GM19035 (cell line): ENCODE measurements around the gene FLOT2.
"Not testable (repeated sequence)": the region's sequence is repeated elsewhere in the genome, so short reads cannot be mapped to it uniquely, and the experiment has no call there.

ENCODE experiments used
- ATAC-seq: cut with Tn5 transposase; IDR thresholded peaks from one replicate; pipeline ENCODE4 v1.9.1; 2021; ENCODE audit not compliant: unreplicated experiment

FLOT2 gene

DNA sequence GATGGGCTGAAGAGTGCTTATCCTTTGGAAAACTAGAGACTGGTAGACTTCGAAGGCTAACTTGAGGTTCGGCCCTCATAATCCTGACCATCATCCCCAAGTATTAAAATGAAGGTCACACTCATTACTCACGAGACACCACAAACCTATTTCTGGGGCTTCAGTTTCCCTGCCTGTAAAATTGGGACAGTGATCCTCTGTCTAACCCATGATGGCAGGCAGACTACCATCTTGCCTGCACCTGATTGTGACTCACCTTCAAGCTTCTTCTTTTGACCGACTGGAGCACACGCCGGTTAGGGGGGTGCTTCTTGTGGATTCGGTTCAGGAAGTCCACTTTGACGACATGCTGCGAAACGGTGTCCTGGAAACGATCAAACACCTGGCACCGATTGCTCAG is 19.5 kb upstream of the FLOT2 start:
- ATAC-seq = no peak

DNA sequence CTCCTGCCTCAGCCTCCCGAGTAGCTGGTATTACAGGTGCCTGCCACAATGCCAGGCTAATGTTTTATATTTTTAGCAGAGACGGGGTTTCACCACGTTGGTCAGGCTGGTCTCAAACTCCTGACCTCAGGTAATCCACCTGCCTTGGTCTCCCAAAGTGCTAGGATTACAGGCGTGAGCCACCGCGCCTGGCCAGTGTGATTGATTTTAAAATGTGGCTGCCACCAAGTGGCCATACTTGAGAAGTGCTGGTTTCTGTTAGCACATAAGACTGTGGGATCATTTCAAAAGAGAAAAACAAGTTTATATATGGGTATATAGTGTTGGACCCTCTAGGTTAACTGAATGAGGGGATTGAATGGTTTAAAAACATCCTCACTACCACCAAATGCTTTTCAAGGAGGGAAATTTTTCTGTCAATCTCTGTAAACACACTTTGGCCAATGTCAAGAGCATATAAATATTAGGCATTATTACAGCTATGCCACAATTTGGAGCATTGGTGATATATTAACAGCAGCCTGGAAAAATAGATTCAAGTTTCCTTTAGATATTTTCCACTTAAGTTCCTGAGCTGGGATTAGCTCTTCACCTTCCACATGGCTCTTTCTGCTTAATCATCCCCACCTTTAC is 18.9 kb upstream of the FLOT2 start:
- no peak for ATAC-seq

DNA sequence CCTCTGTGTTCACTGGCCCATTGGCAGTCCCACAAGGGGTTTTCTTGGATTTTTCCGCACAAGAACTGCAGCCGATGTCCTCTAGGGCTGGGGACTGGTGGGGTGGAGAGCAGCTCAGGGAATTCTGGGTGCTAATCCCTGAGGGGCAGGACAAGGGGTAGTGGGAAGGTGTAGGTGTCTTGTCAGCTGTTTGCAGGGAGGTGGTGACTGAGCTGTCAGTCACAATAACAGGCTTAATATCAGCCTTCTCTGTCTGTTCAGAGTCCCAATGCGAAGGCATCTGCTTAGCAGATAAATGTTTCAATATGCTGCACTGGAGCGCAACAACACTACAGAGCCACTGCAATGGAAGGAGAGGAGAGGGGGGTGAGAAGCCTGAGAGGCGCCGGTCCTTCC is 15.4 kb upstream of the FLOT2 start:
- no peak for ATAC-seq

DNA sequence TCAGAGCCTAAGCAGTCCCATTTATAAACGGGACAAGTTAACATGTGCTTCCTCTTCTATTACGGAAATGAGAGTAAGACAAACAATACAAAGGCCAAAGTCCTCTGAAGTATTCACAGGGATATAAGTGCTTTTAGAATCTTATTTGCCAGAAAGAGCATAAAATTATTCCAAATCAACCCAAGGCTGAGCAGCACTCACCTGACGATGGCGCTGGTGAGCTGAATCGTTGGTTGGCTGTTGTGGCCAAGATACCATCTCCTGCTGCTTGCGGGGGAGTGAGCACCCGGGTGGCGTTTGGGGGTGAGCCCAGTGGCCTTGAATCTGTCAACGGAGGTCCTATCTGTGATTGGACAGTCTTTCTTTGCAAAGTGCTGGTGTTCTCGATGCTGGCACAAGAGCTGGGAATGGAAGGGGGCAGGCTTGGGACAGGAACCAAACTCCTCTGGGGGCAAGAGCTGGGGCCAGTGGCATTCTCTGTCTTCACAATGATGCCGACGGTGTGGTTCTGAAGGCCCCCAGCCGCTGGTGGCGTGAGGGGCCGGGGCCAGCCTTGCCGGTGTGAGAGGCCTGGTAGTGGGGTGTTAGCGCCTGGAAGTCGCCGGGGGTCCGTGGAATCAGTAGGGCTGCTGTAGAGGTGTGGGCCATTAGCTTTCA is 14.9 kb upstream of the FLOT2 start:
- no peak for ATAC-seq

DNA sequence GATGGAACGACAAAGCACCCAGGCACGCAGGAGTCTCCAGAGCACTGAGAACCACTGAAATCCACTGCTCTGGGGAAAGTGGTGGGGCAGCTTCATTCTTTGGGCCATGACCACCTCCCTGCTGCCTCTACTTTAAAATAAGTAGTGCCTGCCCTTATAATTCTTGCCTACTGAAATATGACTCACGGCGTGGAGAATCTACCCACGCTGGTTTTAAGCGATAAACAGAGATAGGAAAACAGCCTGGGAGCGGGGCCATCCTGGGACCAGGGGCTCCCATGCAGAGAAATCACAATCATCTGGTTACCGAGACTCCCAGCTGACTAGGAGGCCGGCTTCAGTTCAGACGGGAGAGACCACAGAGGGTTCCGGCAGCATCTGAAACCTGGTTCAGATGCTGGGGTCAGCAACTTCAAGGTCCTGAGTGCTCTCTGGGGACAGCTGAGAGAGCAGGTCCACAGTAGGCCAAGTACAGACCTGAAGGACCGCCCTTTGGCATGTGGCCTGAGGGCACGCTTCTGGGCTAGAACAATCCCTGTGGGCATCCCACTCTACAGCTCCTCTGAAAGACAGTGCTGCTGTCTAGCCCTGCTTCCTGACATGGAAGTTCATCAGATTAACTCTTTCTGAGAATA is 14.0 kb upstream of the FLOT2 start:
- ATAC-seq = no peak

DNA sequence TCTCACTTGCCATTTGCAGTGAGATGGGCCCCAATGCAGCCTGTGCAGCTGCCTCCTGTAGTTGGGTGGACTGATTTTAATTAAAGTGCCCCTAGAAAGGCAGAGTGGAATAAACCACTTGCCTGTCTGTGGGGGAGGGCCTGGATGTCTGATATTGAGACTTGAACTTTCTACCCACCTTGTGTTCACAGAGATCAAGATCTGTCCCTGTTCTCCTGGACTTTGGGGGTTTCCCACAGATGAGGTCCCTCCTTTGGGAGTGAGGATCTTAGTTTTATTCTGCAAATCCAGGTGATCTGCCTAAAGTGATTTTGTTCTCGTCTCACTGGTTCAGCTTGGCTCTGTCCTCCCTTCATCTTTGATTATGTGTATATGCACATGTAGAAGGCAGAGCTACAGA is 13.0 kb upstream of the FLOT2 start:
- ATAC-seq = no peak

DNA sequence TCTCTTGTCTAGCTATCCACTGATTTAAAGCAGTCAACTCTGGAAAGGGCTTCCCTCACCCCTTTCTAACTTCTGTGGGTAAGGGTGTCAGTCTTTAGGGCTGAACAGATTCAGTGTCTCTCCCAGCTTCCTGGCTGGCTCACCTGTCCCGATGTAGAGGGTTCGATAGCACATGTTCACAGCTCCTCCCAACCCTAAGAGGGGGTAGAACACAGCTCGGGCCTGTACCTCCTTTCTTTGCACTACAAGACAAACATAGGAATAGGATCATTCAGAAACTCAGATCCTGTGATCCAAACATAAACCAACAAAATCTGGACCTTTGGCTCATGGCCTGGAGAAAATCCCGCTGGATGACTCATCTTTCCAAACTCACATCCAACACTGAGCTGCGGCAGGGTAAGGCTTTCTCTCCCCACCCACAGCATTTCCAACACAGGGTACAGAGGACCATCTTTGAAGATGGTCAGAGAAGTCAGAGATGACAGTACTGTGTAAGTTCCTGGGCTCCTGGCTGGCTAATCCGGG is 11.2 kb upstream of the FLOT2 start:
- no peak for ATAC-seq

DNA sequence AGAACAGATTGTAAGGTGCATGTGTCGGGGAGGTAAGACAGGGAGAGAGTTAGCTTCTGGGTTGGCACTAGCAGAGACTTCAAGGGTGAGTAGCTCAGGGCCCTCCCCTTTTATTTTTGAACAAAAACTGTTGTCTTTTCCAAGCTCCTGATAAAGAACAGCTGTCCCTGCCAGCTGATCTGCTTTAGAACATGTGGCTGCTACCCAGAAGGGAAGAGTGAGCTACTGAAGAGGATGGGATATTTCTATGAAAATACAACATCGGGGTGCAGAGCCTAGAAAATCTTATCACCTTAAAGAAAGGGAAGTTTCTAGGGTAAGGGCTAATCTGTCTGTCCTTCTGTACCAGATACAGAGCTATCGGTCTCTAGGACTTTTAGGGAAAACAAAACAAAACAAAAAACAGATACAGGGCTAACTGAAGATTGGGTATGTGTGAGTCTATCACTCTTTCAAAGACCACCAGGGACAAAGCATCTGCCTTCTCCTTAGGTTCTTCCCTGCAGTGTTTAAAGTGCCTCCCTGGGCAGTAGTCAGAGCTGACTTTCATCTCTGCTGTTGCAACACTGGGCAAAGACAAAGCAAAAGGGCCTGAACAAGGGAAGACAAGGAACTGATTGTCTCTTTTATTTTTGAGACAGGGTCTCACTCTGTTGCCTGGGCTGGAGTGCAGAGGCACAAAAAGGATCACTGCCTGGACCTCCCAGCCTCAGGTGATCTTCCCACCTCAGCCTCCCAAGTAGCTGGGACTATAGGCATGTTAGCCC is 10.4 kb upstream of the FLOT2 start:
- no peak for ATAC-seq

DNA sequence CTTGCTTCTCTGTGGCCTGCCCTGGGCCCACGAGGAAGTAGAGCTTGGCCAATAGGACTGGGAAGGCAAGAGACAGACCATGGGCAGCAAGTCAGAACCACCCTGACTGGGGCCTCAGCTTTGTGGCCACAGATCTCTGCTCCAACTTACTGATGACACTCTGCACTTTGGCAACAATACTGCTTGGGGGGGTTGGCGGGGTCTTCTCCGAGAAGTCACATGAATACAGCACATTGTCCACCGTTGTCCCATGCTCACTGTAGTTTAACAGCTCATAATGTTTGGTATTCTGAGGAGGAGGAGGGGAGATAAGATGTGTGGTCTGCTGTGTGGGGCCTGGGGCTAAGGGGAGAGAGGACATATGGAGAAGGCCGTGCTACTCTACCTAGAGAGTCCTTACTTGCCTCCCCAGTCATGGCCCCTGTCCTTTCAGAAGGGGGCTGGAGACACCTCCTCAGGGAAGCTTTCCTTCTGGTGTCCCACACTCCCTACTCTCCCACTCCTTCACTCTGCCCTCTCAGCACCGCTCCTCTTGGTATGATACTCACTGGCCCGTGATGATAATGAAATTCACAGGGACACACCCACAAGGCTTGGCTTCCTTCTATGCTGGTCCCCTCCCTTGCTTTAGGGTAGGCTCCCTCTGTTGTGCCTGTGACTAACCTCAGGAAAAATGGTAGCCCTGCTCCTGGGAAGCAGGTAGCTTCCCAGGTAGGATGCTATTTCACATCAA is 9.3 kb upstream of the FLOT2 start:
- no peak for ATAC-seq

DNA sequence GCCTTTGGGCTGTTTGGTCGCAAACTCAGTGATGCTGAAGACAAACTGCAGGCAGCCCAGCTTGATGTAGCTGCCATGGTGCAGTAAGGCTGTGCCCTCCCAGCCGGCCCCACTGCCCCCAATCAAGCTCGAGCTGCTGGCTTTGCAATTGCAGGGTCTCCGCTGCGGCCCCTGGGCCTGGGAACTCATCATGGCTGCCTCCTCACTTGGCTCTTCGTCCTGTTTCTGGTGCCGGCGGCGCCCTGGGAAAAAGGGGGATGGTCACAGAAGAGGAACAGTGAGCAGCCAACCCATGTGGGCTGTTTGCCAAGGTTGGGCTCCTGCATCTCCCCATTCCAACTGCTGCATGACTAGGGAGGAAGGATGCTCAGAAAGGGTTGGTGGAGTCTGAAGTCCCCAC is 8.7 kb upstream of the FLOT2 start:
- no peak for ATAC-seq

DNA sequence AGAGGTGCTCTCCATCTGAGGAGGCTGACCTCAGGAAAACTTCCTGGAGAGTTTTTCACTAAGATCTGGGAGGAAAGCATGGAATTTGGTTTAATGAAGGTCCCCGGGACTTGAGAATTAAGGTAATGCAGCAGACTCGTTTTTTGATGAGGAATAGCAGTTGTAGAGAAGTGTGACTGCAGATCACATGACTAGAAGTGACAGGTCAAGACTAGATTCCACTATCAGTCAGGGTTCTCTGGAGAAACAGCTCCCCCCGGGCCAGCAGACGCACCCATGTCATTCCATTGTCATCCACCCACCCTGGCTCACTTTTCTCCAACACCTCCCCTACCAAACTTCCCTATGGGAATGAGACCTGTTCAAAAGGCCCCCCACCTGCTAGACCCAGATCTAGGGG is 7.3 kb upstream of the FLOT2 start:
- no peak for ATAC-seq

DNA sequence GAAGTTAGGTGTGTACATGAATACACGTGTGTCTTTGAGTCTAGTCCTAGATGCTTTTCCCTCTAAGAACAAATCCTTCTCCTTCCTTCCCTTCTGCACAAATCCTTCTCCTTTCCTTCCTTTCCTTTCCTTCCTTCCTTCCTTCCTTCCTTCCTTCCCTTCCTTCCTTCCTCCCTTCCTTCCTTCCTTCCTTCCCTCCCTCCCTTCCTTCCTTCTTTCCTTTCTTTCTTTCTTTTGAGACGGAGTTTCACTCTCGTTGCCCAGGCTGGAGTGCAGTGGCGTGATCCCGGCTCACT is 6.0 kb upstream of the FLOT2 start:
- not testable (repeated sequence) for ATAC-seq

DNA sequence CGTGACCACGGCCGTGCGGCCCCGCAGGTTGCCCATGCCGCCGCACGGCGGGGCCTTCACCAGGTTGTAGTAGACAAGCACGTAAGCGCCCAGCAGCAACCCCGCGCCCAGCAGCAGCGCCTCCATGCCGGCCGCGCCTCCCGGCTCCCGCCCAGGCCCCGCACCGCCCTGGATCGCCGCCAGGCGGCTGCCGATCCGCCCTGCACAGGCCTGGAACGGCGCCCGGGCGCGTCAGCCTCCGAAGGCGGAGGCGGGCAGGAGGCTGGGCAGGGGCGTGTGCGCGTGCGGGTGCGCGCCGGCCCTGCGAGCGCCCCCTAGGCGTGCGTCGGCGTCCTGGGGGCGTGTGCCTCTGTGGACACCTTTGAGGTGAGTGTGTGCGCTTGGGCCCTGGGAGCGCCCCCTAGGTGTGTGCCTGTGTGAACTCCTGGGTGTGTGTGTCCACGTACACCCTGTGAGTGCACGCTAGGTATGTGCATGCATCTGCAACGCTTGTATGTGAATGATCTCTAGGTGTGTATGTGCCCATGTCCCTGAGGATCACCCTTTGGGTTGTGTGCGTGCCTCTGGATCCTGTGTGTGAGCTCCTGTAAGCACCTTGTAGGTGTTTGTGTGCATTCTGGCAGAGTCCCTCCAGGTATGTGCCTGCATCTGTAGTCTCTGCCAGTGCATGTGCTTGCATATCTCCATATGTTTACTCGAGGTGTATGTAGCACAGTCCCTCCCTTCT is 5.4 kb upstream of the FLOT2 start, which contains the start of gene DHRS13:
TSS of gene DHRS13 (minus strand) at position 261 of the 727 bp plus-strand sequence. CDS start at position 126, 135 bp downstream.
- ATAC-seq = peak; percentile 83

DNA sequence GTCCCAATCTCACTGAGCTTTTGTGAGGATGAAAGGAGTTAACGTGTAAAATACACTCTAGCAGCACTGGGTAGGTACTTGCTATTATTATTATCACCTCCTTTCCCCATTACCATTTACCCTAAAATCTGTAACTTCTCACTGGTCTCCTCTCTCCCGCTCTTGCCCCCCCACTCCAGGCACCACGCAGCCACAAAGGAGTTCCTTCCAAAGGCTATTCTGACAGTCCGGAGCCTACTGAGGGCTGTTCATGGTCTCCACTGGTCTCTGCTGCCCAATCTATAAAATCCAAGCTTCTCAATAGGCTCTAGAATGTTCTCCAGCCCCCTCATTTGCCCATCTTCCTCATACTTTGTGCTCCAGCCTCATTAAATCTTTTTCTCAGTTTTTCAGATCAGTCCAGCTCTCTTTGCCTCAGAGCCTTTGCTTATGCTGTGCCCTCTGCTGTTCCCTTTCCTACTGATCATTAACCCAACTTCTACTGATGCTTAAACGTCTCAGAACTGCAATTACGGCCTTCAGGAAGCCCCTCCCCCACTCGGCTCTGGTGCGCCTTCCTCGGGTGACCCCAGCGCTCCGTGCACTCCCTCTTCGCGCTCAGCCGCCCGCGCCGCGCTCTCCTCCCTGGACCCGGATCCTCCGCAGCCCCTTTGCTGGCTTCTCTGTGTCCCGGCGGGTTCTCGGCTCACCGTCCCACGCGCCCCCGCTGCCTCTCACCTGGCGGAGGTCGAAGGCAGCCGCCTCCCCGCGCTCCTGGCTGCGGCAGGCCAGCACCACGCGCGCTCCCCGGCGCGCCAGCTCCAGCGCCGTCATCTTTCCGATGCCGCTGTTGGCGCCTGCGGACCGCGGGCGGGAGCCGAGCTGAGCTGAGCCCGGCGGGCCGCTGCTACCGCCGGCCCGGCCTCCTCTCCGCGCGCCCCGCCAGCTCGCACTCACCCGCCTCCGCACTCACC is 4.6 kb upstream of the FLOT2 start:
- peak; percentile 47 for ATAC-seq

DNA sequence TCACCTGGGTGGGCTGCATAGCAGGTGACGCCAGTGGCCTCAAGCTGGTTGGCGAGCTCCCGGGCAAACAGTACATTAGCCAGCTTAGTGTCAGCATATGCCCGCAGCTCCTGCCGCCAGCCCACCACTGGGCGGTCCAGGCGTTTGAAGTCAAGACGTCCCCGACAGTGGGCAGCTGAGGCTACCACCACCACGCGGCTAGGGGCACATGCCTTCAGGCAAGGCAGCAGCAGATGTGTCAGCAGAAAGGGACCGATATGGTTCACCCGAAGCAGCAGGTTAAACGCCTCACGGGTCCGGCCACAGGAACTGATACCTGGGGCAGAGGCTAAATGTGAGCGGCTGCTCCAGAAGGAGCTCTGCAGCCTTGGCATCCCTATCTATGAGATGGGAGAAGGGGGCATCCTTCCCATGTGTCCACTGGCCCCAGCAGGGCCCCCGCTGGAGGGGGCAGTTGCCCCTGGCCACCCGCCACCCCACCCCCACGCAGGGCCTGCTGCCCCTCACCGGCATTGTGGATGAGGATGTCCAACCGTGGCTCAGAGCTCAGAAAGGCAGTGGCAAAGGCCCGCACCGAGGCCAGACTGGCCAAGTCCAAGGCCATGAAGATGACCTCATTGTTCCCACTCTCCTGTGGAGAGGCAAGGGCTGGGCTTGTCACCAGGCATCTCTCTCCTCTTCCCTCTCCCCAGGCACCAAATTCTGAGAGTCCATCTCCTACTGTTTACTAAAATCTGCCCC is 3.6 kb upstream of the FLOT2 start:
- no peak for ATAC-seq

DNA sequence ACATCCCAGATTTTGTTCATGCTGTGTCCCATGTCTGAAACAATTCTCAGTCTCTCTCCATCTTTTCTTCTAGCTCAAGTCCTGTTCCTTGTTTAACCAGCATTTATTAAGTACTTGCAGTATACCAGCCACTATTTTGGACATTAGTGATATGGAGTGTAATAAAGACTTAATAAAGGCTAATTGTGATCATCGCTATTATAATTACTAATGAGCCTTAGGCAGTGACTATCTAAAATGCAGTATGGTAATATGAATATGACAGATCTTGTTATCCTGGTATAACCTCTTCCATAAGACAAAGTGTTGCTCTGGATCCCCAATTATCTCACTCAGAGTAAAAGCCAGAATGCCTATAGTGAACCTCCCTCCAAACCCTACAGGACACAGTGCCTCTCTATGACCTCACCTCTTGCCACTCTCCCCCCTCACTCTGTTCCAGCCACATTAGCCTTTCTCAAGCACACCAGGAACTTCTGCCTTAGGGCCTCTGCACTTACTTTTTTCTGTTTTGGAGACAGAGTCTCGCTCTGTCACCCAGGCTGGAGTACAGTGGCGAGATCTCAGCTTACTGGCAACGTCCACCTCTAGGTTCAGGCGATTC is 1.8 kb upstream of the FLOT2 start:
- ATAC-seq = no peak

DNA sequence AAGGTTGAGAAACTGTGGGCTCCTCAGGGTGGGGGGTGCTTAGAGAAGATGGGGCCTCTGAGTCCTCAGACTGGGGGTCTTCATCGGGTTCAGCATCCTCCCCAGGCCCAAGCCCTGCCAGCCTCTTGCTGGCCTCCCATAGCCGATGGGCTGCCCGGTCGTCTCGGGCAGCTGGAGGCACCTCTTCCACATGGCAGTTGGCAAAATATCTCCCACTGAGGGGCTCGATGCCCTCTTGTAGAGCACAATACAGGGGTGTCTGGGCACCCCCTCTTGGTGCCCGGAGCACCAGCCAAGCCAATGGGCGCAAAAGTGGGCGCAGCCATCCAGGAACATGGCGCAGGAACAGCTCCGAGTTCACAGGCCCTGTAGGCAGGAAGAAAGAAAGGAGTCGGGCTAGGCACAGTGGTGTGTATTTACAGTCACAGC is 1.0 kb upstream of the FLOT2 start:
- no peak for ATAC-seq
